Measurements from ENCODE around the gene OR6B1.

- TF ChIP-seq POLR2AphosphoS5 (IDR thresholded peaks at IDR 0.05; ENCODE audit: low read depth, low read length): no peak
- no peak for TF ChIP-seq CTCF (IDR thresholded peaks at IDR 0.05; ENCODE audit: control extremely low read depth in 1 of 3, insufficient read depth in 1 of 3, low read depth in 1 of 3, low read length in 3 of 3)
- no peak for TF ChIP-seq EP300 (IDR thresholded peaks at IDR 0.05; ENCODE audit: borderline replicate concordance in 1 of 2, low read depth in 2 of 2, low read length in 2 of 2)
- no peak for TF ChIP-seq POLR2A (IDR thresholded peaks at IDR 0.05; ENCODE audit: control extremely low read depth in 1 of 2, low read depth in 2 of 2, low read length in 2 of 2)
These were observed 39.1 kb upstream of the OR6B1 start for GRCh38 chr7:143960813-143961610.

All from H1 (cell line).